Measurements from ENCODE around the gene HPDL.
A peak's percentile ranks its signal among the peaks of the same experiment; 100 is the strongest.
"Not testable (repeated sequence)": the region's sequence is repeated elsewhere in the genome, so short reads cannot be mapped to it uniquely, and the experiment has no call there.

Gene HPDL

GRCh38 chr1:45326627-45327623 lies at the start of gene HPDL:
Gene HPDL (plus strand): TSS chr1:45326895. CDS start chr1:45327149, 254 bp downstream.
- TF ChIP-seq CTCF (IDR thresholded peaks at IDR 0.05; ENCODE audit: low read length, missing control alignments): no peak
- H3K4me3 ChIP-seq (replicated peaks; ENCODE audit: low read depth, low read length): peak within 1 kb of the TSS; percentile 54
- peak; percentile 50 for DNase-seq (ENCODE audit: low read depth)

GRCh38 chr1:45282351-45282750 lies 44.3 kb upstream of the HPDL start:
- no peak for TF ChIP-seq CTCF (IDR thresholded peaks at IDR 0.05; ENCODE audit: low read length, missing control alignments)
- no peak overlapping the region for H3K4me3 ChIP-seq (replicated peaks; ENCODE audit: low read depth, low read length)
- DNase-seq (ENCODE audit: low read depth): peak; percentile 66

- H3K4me3 ChIP-seq (replicated peaks; ENCODE audit: low read depth, low read length); DNase-seq (ENCODE audit: low read depth): not testable (repeated sequence)
These were observed 41.8 kb upstream of the HPDL start for GRCh38 chr1:45284858-45285257.

GRCh38 chr1:45286521-45286920 lies 40.2 kb upstream of the HPDL start:
- DNase-seq (ENCODE audit: low read depth); H3K4me3 ChIP-seq (replicated peaks; ENCODE audit: low read depth, low read length): not testable (repeated sequence)

GRCh38 chr1:45291002-45291401 lies 35.7 kb upstream of the HPDL start:
- DNase-seq (ENCODE audit: low read depth); H3K4me3 ChIP-seq (replicated peaks; ENCODE audit: low read depth, low read length): not testable (repeated sequence)

GRCh38 chr1:45291716-45292115 lies 35.0 kb upstream of the HPDL start:
- DNase-seq (ENCODE audit: low read depth): no peak
- TF ChIP-seq CTCF (IDR thresholded peaks at IDR 0.05; ENCODE audit: low read length, missing control alignments): no peak
- no peak overlapping the region for H3K4me3 ChIP-seq (replicated peaks; ENCODE audit: low read depth, low read length)

GRCh38 chr1:45297666-45298356 lies 28.9 kb upstream of the HPDL start:
- no peak for TF ChIP-seq CTCF (IDR thresholded peaks at IDR 0.05; ENCODE audit: low read length, missing control alignments)
- H3K4me3 ChIP-seq (replicated peaks; ENCODE audit: low read depth, low read length): no peak overlapping the region
- no peak for DNase-seq (ENCODE audit: low read depth)

- no peak for DNase-seq (ENCODE audit: low read depth)
- no peak overlapping the region for H3K4me3 ChIP-seq (replicated peaks; ENCODE audit: low read depth, low read length)
- TF ChIP-seq CTCF (IDR thresholded peaks at IDR 0.05; ENCODE audit: low read length, missing control alignments): no peak
These were observed 27.4 kb upstream of the HPDL start for GRCh38 chr1:45299296-45299695.
